Neutrophil (primary cell): ENCODE measurements around the gene GOLGB1.
"Not testable (repeated sequence)": the region's sequence is repeated elsewhere in the genome, so short reads cannot be mapped to it uniquely, and the experiment has no call there.

Experiments used
- H3K27ac ChIP-seq: fragments of 200-600 bp; sonication (generic); 2 replicates; pipeline ENCODE4 v1.5.1; 2016; ENCODE audit warnings: mild to moderate bottlenecking, moderate library complexity
- H3K27me3 ChIP-seq: fragments of 200-600 bp; sonication (generic); 2 replicates; pipeline ENCODE4 v1.6.0; 2016; ENCODE audit warnings: mild to moderate bottlenecking
- H3K36me3 ChIP-seq: fragments of 200-600 bp; sonication (generic); 2 replicates; pipeline ENCODE4 v1.5.1; 2017
- H3K4me1 ChIP-seq, 2 experiments: fragments of 200-600 bp in 1 of 2; sonication (generic) in 1 of 2; 1 replicate in 1 of 2; 2 replicates in 1 of 2; pipeline versions ENCODE4 v1.5.1 to v1.6.1; 2013 to 2016; ENCODE audit warnings: low read depth in 1 of 2, low read length in 1 of 2, mild to moderate bottlenecking in 1 of 2, moderate library complexity in 1 of 2; ENCODE audit not compliant: control insufficient read depth in 1 of 2, insufficient read depth in 1 of 2
- H3K4me3 ChIP-seq, 2 experiments: fragments of 200-600 bp in 1 of 2; sonication (generic) in 1 of 2; 1 replicate in 1 of 2; 2 replicates in 1 of 2; pipeline ENCODE4 v1.5.1; 2013 to 2016; ENCODE audit warnings: low read depth in 1 of 2, low read length in 1 of 2, mild to moderate bottlenecking in 1 of 2, moderate library complexity in 1 of 2
- H3K9me3 ChIP-seq: fragments of 200-600 bp; sonication (generic); 2 replicates; pipeline ENCODE4 v1.5.1; 2016
- CTCF ChIP-seq: fragments of 200-600 bp; sonication (generic); IDR thresholded peaks from 2 replicates; pipeline ENCODE4 v1.5.1; 2016; ENCODE audit warnings: antibody characterized with exemption

GOLGB1 gene

DNA sequence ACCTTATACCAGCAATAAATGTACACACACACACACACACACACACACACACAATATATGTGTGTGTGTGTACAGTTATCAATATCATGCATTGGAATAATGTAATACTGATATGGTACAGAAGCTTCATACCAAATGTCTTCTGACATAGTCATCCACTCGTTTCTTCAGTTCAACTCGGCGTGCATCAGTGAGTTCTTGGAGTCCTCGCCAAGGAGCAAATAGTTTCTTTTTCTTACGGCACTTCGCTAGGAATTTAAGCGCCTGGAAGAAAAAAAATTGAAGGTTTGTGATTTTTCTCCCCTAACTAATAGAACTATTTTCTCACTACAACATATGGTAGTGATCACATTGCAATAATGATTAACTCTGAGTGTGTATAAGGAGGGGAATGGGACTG lies 32.1 kb upstream of the GOLGB1 start:
- Histone ChIP-seq H3K4me3 (no peak overlapping the region), H3K9me3 (no peaks in the 10 kb centered on the region), H3K27ac (no peak overlapping the region), H3K36me3 (peaks cover 44% of the 10 kb centered on the region), H3K27me3 (no peaks in the 10 kb centered on the region), H3K4me1 (no peaks in the 10 kb centered on the region)
- no peak for TF ChIP-seq CTCF

DNA sequence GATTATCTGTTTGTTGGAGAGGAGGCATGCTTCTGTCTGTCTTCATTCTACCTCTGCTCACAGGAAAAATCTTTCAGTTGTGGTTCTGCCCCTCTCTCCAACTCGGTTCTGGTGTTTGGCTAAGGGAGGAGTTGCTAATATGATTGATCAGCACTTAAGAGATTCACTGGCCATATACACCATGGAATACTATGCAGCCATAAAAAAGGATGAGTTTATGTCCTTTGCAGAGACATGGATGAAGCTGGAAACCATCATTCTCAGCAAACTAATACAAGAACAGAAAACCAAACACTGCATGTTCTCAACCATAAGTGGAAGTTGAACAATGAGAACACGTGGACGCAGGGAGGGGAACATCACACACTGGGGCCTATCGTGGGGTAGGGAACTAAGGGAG lies 25.6 kb upstream of the GOLGB1 start:
- Histone ChIP-seq H3K36me3 (peaks cover 21% of the 10 kb centered on the region), H3K4me1 (peaks cover 8 to 15% of the 10 kb centered on the region in 2 experiments)
- not testable (repeated sequence) for H3K4me3 ChIP-seq, H3K27ac ChIP-seq, H3K27me3 ChIP-seq, H3K9me3 ChIP-seq

DNA sequence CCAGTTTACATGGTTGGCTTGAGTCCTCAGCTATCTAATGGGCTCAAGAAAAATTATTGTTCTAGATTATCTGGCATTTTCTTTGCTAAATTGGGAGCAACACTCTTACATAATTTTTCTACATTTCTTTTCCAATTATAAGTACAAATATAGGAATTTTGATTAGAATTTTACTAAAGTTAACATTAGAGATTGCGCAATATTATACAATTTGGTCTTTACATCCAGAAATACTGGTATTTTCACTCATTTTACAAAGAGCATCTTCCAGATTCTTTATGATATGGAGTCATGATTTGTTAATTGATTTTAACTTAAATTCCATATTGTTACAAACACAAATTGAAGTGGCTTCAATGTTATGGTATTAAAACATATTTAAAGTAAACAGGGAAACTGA lies 19.7 kb upstream of the GOLGB1 start:
- Histone ChIP-seq H3K9me3 (no peaks in the 10 kb centered on the region), H3K4me3 (no peak overlapping the region), H3K4me1 (peaks cover 8 to 15% of the 10 kb centered on the region in 2 experiments), H3K36me3 (peaks cover 15% of the 10 kb centered on the region), H3K27ac (no peak overlapping the region), H3K27me3 (no peaks in the 10 kb centered on the region)
- TF ChIP-seq CTCF: no peak

GRCh38 chr3:121768452-121768851 lies 18.9 kb upstream of the GOLGB1 start:
- Histone ChIP-seq H3K4me1 (peaks cover 8 to 15% of the 10 kb centered on the region in 2 experiments), H3K36me3 (peaks cover 15% of the 10 kb centered on the region), H3K27ac (peak overlapping the region; percentile 24), H3K4me3 (no peak overlapping the region), H3K9me3 (no peaks in the 10 kb centered on the region), H3K27me3 (no peaks in the 10 kb centered on the region)
- TF ChIP-seq CTCF: no peak

DNA sequence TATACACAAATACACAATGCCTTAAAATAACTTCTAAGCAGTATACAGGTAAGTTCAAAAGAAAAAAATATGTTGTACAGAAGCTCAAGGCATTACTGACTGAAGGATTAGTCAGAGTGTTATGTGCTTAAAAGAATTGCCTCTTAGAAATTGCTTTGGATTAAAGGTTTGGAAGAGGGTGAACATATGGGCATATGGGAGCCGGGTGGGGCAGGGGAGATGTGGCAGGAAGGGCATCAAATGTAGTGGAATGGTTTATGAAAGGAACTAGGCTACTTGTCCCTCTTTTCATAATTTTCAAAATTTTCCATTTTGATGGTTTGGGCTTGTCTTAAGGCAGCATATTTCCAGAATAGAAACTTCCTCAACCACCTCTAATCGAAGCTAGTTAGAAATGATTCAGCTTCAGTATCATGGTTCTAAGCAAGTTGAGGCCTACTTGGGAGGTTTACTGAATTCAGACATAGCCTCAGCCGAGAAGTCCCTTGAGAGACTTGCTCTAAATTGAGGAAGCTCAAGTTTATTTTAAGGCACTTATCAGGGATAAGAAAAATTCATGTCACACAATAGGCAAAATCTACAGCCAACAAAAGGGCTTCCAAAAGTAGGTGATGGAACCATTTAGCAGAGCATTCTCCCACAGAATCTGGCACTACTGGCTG lies 10.1 kb upstream of the GOLGB1 start:
- no peak overlapping the region for H3K27ac ChIP-seq
- no peaks in the 10 kb centered on the region for H3K36me3 ChIP-seq
- H3K4me3 ChIP-seq: no peak overlapping the region
- H3K9me3 ChIP-seq: no peaks in the 10 kb centered on the region
- no peak for TF ChIP-seq CTCF
- H3K4me1 ChIP-seq: no peaks in the 10 kb centered on the region
- no peaks in the 10 kb centered on the region for H3K27me3 ChIP-seq

DNA sequence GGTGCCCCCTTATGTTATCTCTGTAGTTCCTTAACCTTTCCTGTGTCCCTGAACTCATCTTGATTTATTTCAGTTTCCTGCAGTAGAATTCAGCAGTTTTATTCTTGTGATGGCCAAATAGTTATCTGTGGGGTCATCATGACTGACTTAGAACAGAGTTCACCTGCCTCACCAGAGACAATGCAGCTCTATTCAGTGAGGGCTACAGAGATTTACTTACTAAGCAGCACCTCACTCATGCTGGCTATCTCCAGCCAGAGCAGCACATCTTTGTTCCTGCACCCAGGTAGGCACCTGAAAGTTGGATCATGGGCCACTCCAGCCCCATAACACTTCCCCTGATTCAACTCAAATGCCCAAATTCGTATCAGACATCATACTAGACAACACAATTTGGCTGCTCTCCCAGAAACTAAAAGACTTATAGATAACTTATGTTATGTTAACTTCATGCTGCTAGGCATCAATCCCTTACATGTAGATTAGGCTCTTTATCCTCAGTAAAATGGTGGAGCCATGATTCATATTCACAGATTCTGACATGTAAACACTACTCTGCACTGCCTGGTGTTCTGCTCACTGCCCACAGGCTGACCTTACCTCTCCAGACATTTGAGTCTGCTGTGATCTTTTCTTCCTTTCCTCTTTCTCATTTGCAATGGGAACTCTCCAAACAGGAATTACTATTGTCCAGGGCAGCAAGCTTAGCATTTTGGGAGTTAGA lies 9.3 kb upstream of the GOLGB1 start:
- H3K9me3 ChIP-seq: no peaks in the 10 kb centered on the region
- no peak overlapping the region for H3K27ac ChIP-seq
- peaks cover under 1% of the 10 kb centered on the region for H3K27me3 ChIP-seq
- H3K36me3 ChIP-seq: no peaks in the 10 kb centered on the region
- no peak for TF ChIP-seq CTCF
- no peak overlapping the region for H3K4me3 ChIP-seq
- no peaks in the 10 kb centered on the region for H3K4me1 ChIP-seq
